HepG2 (cell line): ENCODE data around the gene FSTL1. TPM values are rescaled to one million over a fixed set of nuclear protein-coding genes. Genes with fewer than 3 reads are reported as not detected.

ENCODE experiments used
- ATAC-seq: fragments of 200-7000 bp; cut with Tn5 transposase; 3 replicates; pipeline ENCODE4 v1.9.1; 2020; ENCODE audit warnings: mild to moderate bottlenecking, moderate library complexity
- BruUV-seq: library from RNA; stranded (reverse); fragments of 400-500 nt; replicated peaks from 2 replicates; lab custom pipeline; 2021; lab: Mats Ljungman, UMichigan
- CTCF ChIA-PET: fragments of 300-600 bp; formaldehyde crosslinking; extraction: SDS; loops from one replicate; lab custom pipeline; 2021; ENCODE audit warnings: low total read pairs, inconsistent platforms, low intra/inter-chr PET ratio; lab: Yijun Ruan, JAX
- POLR2A ChIA-PET: fragments of 350-600 bp; sonication (Branson Sonifier 250); formaldehyde crosslinking; loops from one replicate; lab custom pipeline; 2020; ENCODE audit warnings: antibody characterized with exemption, inconsistent platforms; lab: Yijun Ruan, JAX
- DNase-seq: peaks from one replicate; pipeline ENCODE4 v3.0.0-alpha.2; 2015; ENCODE audit warnings: low spot score
- FAIRE-seq: peaks from 3 replicates; lab custom pipeline; 2011; peaks lifted over from hg19 to GRCh38; lab: Jason Lieb, UNC
- H2AFZ ChIP-seq: one replicate; pipeline ENCODE4 v1.6.1; 2011; ENCODE audit warnings: low read length, inconsistent platforms
- H3K27ac ChIP-seq: fragments of 300-600 bp; 3 replicates; pipeline ENCODE4 v1.8.0; 2011; ENCODE audit warnings: mixed run types, mild to moderate bottlenecking, mixed read lengths, low read length, inconsistent platforms; ENCODE audit not compliant: insufficient read depth; ENCODE audit errors: extremely low read length
- H3K27me3 ChIP-seq, 2 experiments: fragments of 200-600 bp in 1 of 2; 2 replicates in 1 of 2; 3 replicates in 1 of 2; pipeline versions ENCODE4 v1.6.0 to v1.8.0; 2011; ENCODE audit warnings: low read length in 2 of 2, mild to moderate bottlenecking in 2 of 2, moderate library complexity in 2 of 2, inconsistent platforms in 1 of 2; ENCODE audit not compliant: insufficient read depth in 2 of 2, control insufficient read depth in 1 of 2
- H3K36me3 ChIP-seq, 2 experiments: fragments of 200-600 bp in 1 of 2; replicated peaks in 1 of 2; 2 replicates in 1 of 2; 3 replicates in 1 of 2; pipeline versions ENCODE4 v1.5.1 to v1.8.0; 2011; ENCODE audit warnings: low read length in 2 of 2, inconsistent platforms in 1 of 2; ENCODE audit not compliant: insufficient read depth in 2 of 2, control insufficient read depth in 1 of 2
- H3K4me1 ChIP-seq: 2 replicates; pipeline ENCODE4 v1.5.1; 2012; ENCODE audit warnings: low read length, inconsistent platforms; ENCODE audit not compliant: insufficient read depth
- H3K4me2 ChIP-seq: 2 replicates; pipeline ENCODE4 v1.6.0; 2011; ENCODE audit warnings: low read depth, low read length, inconsistent platforms
- H3K4me3 ChIP-seq, 3 experiments: fragments of 200-600 bp in 1 of 3; sonication (generic), shearing (Covaris generic) in 1 of 3; replicated peaks in 1 of 3; 2 replicates each; pipeline ENCODE4 v1.5.1; 2011 to 2016; ENCODE audit warnings: low read length in 3 of 3, inconsistent platforms in 2 of 3, low read depth in 2 of 3, mild to moderate bottlenecking in 2 of 3, control low read depth in 1 of 3, mixed read lengths in 1 of 3; ENCODE audit not compliant: insufficient read depth in 1 of 3
- H3K79me2 ChIP-seq: one replicate; pipeline ENCODE4 v1.6.1; 2011; ENCODE audit warnings: low read length, inconsistent platforms; ENCODE audit not compliant: insufficient read depth
- H3K9ac ChIP-seq: 2 replicates; pipeline ENCODE4 v1.6.0; 2011; ENCODE audit warnings: mild to moderate bottlenecking, low read depth, low read length, inconsistent platforms; ENCODE audit not compliant: insufficient read depth
- H3K9me3 ChIP-seq: 2 replicates; pipeline ENCODE4 v1.5.1; 2012; ENCODE audit warnings: mild to moderate bottlenecking, low read length
- H4K20me1 ChIP-seq: 2 replicates; pipeline ENCODE4 v1.6.0; 2011; ENCODE audit warnings: inconsistent platforms, mild to moderate bottlenecking, low read length, moderate library complexity; ENCODE audit not compliant: insufficient read depth
- BHLHE40 ChIP-seq: IDR thresholded peaks from 2 replicates; pipeline ENCODE4 v1.6.1; 2011; ENCODE audit warnings: low read length, improper control_type of control experiment
- CAMTA2 ChIP-seq: sonication (generic); formaldehyde crosslinking; IDR thresholded peaks from 2 replicates; pipeline ENCODE4 v1.4.0; 2020; ENCODE audit warnings: mild to moderate bottlenecking, missing genetic modification reagents, borderline replicate concordance
- LCORL ChIP-seq, 2 experiments: fragments of 450-650 bp in 1 of 2; sonication (generic) in 1 of 2; formaldehyde crosslinking in 1 of 2; IDR thresholded peaks; 2 replicates each; pipeline versions ENCODE4 v1.5.0 to v1.6.1; 2017 to 2020; ENCODE audit warnings: antibody characterized with exemption in 1 of 2, missing genetic modification reagents in 1 of 2
- NFATC3 ChIP-seq: sonication (generic); formaldehyde crosslinking; IDR thresholded peaks from 2 replicates; pipeline ENCODE4 v1.5.1; 2020; ENCODE audit warnings: mild to moderate bottlenecking, missing genetic modification reagents
- NR2C2 ChIP-seq: sonication (generic); formaldehyde crosslinking; IDR thresholded peaks from 2 replicates; pipeline ENCODE4 v1.4.0; 2020; ENCODE audit warnings: missing genetic modification reagents, mild to moderate bottlenecking, moderate library complexity, borderline replicate concordance
- ONECUT2 ChIP-seq: sonication (generic); formaldehyde crosslinking; IDR thresholded peaks from 2 replicates; pipeline ENCODE4 v1.4.0; 2020; ENCODE audit warnings: missing genetic modification reagents
- SOX6 ChIP-seq, 2 experiments: fragments of 450-650 bp in 1 of 2; sonication (generic) in 1 of 2; formaldehyde crosslinking in 1 of 2; IDR thresholded peaks; 2 replicates each; pipeline versions ENCODE4 v1.4.0 to v1.6.1; 2017 to 2020; ENCODE audit warnings: antibody characterized with exemption in 1 of 2, mild to moderate bottlenecking in 1 of 2, missing genetic modification reagents in 1 of 2
- ZNF12 ChIP-seq: sonication (generic); formaldehyde crosslinking; IDR thresholded peaks from 2 replicates; pipeline ENCODE4 v1.5.0; 2020; ENCODE audit warnings: missing genetic modification reagents
- ZNF136 ChIP-seq: sonication (generic); formaldehyde crosslinking; IDR thresholded peaks from 2 replicates; pipeline ENCODE4 v1.8.1; 2022; ENCODE audit warnings: low read depth, mild to moderate bottlenecking, moderate library complexity, missing genetic modification reagents
- ZNF256 ChIP-seq: sonication (generic); formaldehyde crosslinking; conservative IDR thresholded peaks from 2 replicates; pipeline ENCODE4 v1.4.0; 2020; ENCODE audit warnings: missing genetic modification reagents
- ZNF331 ChIP-seq: sonication (generic); formaldehyde crosslinking; IDR thresholded peaks from 2 replicates; pipeline ENCODE4 v1.4.0; 2020; ENCODE audit warnings: missing genetic modification reagents
- ZNF543 ChIP-seq: sonication (generic); formaldehyde crosslinking; IDR thresholded peaks from 2 replicates; pipeline ENCODE4 v1.4.0; 2020; ENCODE audit warnings: mild to moderate bottlenecking, missing genetic modification reagents
- ZNF670 ChIP-seq: sonication (generic); formaldehyde crosslinking; IDR thresholded peaks from 2 replicates; pipeline ENCODE4 v1.8.0; 2022; ENCODE audit warnings: mild to moderate bottlenecking, missing genetic modification reagents, borderline replicate concordance
- ZNF75D ChIP-seq: sonication (generic); formaldehyde crosslinking; IDR thresholded peaks from 2 replicates; pipeline ENCODE4 v1.8.1; 2023; ENCODE audit warnings: missing genetic modification reagents, mild to moderate bottlenecking, borderline replicate concordance
- ZZZ3 ChIP-seq: sonication (generic); formaldehyde crosslinking; IDR thresholded peaks from 2 replicates; pipeline ENCODE4 v1.4.0; 2020; ENCODE audit warnings: missing genetic modification reagents, mild to moderate bottlenecking, borderline replicate concordance
- WGBS: methylation state at CpG from one replicate; pipeline ENCODE4 v1.1.6; 2017; ENCODE audit warnings: low lambda C conversion rate; 5-methylcytosine and 5-hydroxymethylcytosine counted together
- in situ Hi-C: cut with HindIII; loops from 2 replicates; pipeline ENCODE4 v1.10.0; 2017; ENCODE audit warnings: low pct_unique_long_range_greater_than_20kb; ENCODE audit not compliant: extremely low pct_ligation_motif_present
- intact Hi-C: fragments of 100-400 bp; cut with micrococcal nuclease; formaldehyde crosslinking; loops from one replicate; pipeline ENCODE4 v1.10.0; 2022; ENCODE audit not compliant: unreplicated experiment
- polyA plus RNA-seq, 8 experiments: library from polyadenylated mRNA; depleted of rRNA in 3 of 8; stranded (reverse) in 7 of 8; unstranded in 1 of 8; fragments of >200 nt; fragmentation: Illumina TruSeq in 4 of 8; extraction: Trizol in 4 of 8; gene quantifications; 2 replicates each; pipeline versions ENCODE4 v1.2.1 to v1.2.3, GENCODE V29; 2011 to 2016; ENCODE audit warnings: low read depth in 4 of 8, missing spikeins in 1 of 8, mixed read lengths in 1 of 8; ENCODE audit not compliant: insufficient read depth in 1 of 8
- total RNA-seq, 5 experiments: library from RNA; depleted of rRNA; stranded (reverse); fragments of >200 nt; fragmentation: Illumina TruSeq; extraction: Trizol; gene quantifications; 2 replicates each; pipeline ENCODE4 v1.2.3, GENCODE V29; 2016; ENCODE audit warnings: low read depth in 1 of 5
- TF ChIP-seq, protein P1 (sequence below): sonication (generic); formaldehyde crosslinking; IDR thresholded peaks from 2 replicates; pipeline ENCODE4 v1.4.0; 2020; ENCODE audit warnings: mild to moderate bottlenecking, missing genetic modification reagents
- TF ChIP-seq, protein P2 (sequence below): sonication (generic); formaldehyde crosslinking; IDR thresholded peaks from 2 replicates; pipeline ENCODE4 v1.5.0; 2020; ENCODE audit warnings: mild to moderate bottlenecking, missing genetic modification reagents, borderline replicate concordance

Gene FSTL1
- total and polyA plus RNA-seq, 2 of the 13 experiments (the other 11 are each of a cell fraction or from before 2014, with no cell fraction given), result 0.07 to 0.29 TPM

DNA sequence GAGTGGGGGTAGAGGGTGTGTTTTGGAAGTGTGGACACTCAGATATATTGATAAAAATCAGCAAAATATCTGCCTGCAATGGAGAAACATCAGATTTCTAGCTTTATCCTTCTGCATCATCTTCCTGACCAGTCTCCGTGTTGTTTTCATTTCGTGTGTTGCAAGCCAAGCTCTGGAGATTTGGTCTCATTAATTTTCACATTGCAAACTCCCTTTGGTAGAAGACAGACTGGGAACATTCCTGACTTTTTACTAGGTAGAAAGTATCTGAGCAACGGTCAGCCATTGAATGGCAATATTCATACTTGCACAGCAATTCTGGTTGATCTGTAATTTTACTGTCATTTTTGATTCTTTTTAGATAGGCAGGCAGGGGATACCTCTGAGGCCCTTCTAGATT lies 30.4 kb downstream of the FSTL1 start:
- no peak for DNase-seq
- Histone ChIP-seq H3K79me2 (no peaks in the 10 kb centered on the region), H3K4me2 (no peak overlapping the region), H3K9ac (no peak overlapping the region), H3K27me3 (peaks cover 1 to 10% of the 10 kb centered on the region in 2 experiments; a peak in 3 of 5 replicates), H3K9me3 (no peaks in the 10 kb centered on the region), H3K4me3 (no peak overlapping the region)
- in situ Hi-C loops, result loop anchor here (5.0 kb wide), 1 partner anchor 137 kb away; no protein-coding TSS in a partner anchor
- no TSS peak for BruUV-seq
- FAIRE-seq, result no peak
- POLR2A ChIA-PET, result no interaction called here
- WGBS, result 3% methylated on average over 3 of the region's 3 CpGs
- ATAC-seq, result no peak
- TF ChIP-seq ZNF331 (CRISPR knock-in tag) (no peak), BHLHE40 (no peak), CAMTA2 (CRISPR knock-in tag) (no peak), SOX6 (IDR thresholded peaks at IDR 0.05) (no peak), SOX6 (CRISPR knock-in tag; IDR thresholded peaks at IDR 0.05) (no peak), ZNF256 (CRISPR knock-in tag) (no peak), NR2C2 (CRISPR knock-in tag) (no peak)
- TF ChIP-seq, protein P1, sequence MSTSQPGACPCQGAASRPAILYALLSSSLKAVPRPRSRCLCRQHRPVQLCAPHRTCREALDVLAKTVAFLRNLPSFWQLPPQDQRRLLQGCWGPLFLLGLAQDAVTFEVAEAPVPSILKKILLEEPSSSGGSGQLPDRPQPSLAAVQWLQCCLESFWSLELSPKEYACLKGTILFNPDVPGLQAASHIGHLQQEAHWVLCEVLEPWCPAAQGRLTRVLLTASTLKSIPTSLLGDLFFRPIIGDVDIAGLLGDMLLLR (CRISPR knock-in tag), result no peak
- TF ChIP-seq, all 625 proteins: peak for 0
- Histone ChIP-seq H4K20me1 (no peaks in the 10 kb centered on the region), H3K4me1 (peaks cover 17% of the 10 kb centered on the region), H2AFZ (no peak overlapping the region), H3K27ac (no peak overlapping the region), H3K36me3 (no peaks in the 10 kb centered on the region)
- CTCF ChIA-PET, result no interaction called here
- intact Hi-C loops, result no loop called here

DNA sequence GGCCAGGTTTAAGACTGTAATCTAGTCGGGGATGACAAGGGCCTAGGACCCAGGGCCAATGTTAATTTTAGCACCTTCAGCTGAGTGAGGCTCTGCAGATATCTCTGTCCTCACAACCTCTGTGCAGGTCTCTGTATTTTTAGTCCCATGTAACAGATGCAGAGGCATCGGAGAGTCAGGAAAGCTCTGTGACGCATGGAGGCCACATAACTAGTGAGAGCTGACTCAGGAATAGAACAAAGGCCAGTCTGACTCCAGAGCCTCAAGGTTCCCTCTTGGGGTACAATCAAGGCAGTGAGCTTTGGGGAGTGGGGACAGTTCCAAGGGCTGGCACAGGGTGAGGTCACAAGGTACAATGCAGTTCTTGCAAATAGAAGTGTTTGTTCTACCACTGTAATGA lies 31.0 kb downstream of the FSTL1 start:
- in situ Hi-C loops, result loop anchor here (5.0 kb wide), 2 partner anchors 138 to 177 kb away; no protein-coding TSS in a partner anchor
- Histone ChIP-seq H3K79me2 (no peaks in the 10 kb centered on the region), H3K4me1 (peaks cover 17% of the 10 kb centered on the region), H2AFZ (no peak overlapping the region), H3K4me2 (no peak overlapping the region), H3K9me3 (no peaks in the 10 kb centered on the region), H4K20me1 (no peaks in the 10 kb centered on the region), H3K36me3 (no peaks in the 10 kb centered on the region), H3K4me3 (no peak overlapping the region), H3K27me3 (peaks cover 1 to 6% of the 10 kb centered on the region in 2 experiments; a peak in 3 of 5 replicates), H3K9ac (no peak overlapping the region), H3K27ac (no peak overlapping the region)
- intact Hi-C loops, result loop anchor here (5.0 kb wide), 1 partner anchor 527 kb away; no protein-coding TSS in a partner anchor
- WGBS, result 20% methylated on average over 3 of the region's 3 CpGs
- ChIA-PET CTCF (interaction anchor here (2.5 kb wide), 1 partner anchor 139 kb away, joined by 9 read pairs; no protein-coding TSS in a partner anchor), POLR2A (no interaction called here)
- BruUV-seq, result no TSS peak
- ATAC-seq (no peak), DNase-seq (no peak), FAIRE-seq (no peak)
- TF ChIP-seq ZNF12 (CRISPR knock-in tag) (no peak), ZNF670 (CRISPR knock-in tag) (no peak), ZNF75D (CRISPR knock-in tag) (no peak), ONECUT2 (no peak), ZZZ3 (CRISPR knock-in tag) (no peak), NFATC3 (CRISPR knock-in tag) (no peak), ZNF136 (CRISPR knock-in tag) (no peak), LCORL (IDR thresholded peaks at IDR 0.05) (no peak), LCORL (CRISPR knock-in tag; IDR thresholded peaks at IDR 0.05) (no peak), ZNF543 (no peak)
- TF ChIP-seq, protein P2, sequence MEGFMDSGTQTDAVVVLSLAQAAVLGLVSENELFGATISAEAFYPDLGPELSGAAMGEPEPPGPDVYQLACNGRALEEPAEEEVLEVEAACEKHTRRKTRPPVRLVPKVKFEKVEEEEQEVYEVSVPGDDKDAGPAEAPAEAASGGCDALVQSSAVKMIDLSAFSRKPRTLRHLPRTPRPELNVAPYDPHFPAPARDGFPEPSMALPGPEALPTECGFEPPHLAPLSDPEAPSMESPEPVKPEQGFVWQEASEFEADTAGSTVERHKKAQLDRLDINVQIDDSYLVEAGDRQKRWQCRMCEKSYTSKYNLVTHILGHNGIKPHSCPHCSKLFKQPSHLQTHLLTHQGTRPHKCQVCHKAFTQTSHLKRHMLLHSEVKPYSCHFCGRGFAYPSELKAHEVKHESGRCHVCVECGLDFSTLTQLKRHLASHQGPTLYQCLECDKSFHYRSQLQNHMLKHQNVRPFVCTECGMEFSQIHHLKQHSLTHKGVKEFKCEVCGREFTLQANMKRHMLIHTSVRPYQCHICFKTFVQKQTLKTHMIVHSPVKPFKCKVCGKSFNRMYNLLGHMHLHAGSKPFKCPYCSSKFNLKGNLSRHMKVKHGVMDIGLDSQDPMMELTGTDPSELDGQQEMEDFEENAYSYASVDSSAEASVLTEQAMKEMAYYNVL, result no peak
